ENCODE measurements around the gene DMD.
"Not testable (repeated sequence)": the region's sequence is repeated elsewhere in the genome, so short reads cannot be mapped to it uniquely, and the experiment has no call there.

Gene DMD

GRCh38 chrX:32842053-32842452, 369.3 kb downstream of the DMD start:
- no peak for DNase-seq

GRCh38 chrX:32839781-32840180, 371.6 kb downstream of the DMD start:
- DNase-seq = no peak

DNA sequence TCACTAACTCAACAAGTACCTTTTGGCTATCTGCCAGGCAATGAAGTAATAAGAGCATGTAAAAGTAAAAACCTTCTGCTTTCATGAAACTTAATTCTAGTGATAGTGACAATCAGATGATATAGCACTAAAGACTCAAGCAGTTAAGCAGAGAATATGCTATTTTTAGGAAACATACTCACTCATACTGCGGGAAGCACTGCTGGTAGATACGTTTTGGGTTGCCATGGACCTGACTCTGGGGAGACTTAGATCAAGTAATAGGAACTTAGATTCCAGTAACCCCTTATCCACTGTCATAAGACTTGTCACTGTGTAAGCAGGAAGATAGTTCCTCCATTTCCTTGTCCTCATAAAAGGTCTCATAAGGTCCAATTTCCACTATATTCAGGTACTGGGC, 386.3 kb downstream of the DMD start:
- DNase-seq = no peak

- DNase-seq = no peak
Observed at GRCh38 chrX:32804034-32804433, 407.3 kb downstream of the DMD start.

- no peak for DNase-seq
Observed at GRCh38 chrX:32798990-32799389, 412.4 kb downstream of the DMD start.

- no peak for DNase-seq
Observed at GRCh38 chrX:32788936-32789335, 422.4 kb downstream of the DMD start.

- no peak for DNase-seq
Observed at GRCh38 chrX:32780109-32780508, 431.2 kb downstream of the DMD start.

DNA sequence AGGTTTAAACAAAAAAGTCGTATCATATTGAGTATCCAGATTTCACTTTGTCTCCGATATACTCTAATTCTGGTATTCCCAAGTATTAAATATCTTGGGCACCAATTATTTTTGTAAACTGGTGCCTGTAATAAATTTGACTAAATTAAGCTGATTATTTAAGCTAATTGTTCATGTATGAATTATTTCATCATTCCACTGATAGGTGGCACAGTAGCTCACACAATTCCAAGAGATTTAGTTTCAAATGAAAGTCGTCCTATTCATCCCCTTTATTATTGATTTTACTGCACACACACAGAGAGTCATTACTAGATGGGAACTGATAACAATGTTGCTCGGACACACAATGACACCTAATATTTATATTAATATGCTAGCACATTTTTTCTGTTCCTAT, 432.4 kb downstream of the DMD start:
- no peak for DNase-seq

- DNase-seq = no peak
Observed at GRCh38 chrX:32774966-32775365, 436.4 kb downstream of the DMD start.

- DNase-seq = no peak
Observed at GRCh38 chrX:32749070-32749469, 462.3 kb downstream of the DMD start.

GRCh38 chrX:32745323-32745722, 466.0 kb downstream of the DMD start:
- no peak for DNase-seq

GRCh38 chrX:32744921-32745320, 466.4 kb downstream of the DMD start:
- DNase-seq = no peak

- no peak for DNase-seq
Observed at GRCh38 chrX:32741910-32742309, 469.4 kb downstream of the DMD start.

- DNase-seq = no peak
Observed at GRCh38 chrX:32708542-32708941, 502.8 kb downstream of the DMD start.

- DNase-seq = not testable (repeated sequence)
Observed at GRCh38 chrX:32705385-32705784, 506.0 kb downstream of the DMD start.

- DNase-seq = no peak
Observed at GRCh38 chrX:32687379-32687778, 524.0 kb downstream of the DMD start.

DNA sequence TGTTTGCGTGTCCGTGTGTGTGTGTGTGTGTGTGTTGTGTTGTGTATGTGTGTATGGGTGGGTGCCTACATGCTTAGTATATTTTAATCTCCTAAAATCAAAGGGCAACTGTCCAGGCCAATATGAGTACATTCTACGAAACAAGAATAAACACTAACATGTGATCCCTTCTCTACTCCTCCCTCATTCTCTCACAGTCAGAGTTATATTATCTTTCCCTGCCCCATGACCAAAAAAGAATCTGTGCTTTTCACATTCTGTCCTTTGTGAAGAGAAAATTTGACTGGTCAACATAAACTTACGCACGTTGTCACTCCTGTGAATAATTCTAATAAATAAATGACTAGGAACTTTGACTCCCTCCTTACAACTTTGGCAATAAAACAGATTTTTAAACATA, 532.9 kb downstream of the DMD start:
- no peak for DNase-seq

DNA sequence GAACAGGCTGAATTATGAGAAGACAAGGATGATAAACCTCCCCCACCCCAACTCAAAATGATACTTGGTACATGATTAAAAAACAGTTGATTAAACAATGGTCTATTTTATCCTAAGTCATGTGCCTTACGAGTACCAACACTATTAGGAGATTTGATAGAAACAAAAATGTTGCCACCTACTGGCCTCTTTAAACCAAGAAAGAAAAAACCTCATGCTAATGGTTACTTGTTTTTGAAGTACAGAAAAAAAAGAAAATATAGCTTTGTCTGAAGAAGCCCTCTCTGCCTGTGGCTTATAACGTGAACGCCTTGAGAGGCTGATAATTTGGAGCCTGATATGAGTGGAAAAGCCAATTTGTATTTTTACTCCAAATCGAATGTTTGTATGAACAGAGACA, 538.2 kb downstream of the DMD start:
- no peak for DNase-seq

GRCh38 chrX:32662516-32662915, 548.8 kb downstream of the DMD start:
- no peak for DNase-seq

DNA sequence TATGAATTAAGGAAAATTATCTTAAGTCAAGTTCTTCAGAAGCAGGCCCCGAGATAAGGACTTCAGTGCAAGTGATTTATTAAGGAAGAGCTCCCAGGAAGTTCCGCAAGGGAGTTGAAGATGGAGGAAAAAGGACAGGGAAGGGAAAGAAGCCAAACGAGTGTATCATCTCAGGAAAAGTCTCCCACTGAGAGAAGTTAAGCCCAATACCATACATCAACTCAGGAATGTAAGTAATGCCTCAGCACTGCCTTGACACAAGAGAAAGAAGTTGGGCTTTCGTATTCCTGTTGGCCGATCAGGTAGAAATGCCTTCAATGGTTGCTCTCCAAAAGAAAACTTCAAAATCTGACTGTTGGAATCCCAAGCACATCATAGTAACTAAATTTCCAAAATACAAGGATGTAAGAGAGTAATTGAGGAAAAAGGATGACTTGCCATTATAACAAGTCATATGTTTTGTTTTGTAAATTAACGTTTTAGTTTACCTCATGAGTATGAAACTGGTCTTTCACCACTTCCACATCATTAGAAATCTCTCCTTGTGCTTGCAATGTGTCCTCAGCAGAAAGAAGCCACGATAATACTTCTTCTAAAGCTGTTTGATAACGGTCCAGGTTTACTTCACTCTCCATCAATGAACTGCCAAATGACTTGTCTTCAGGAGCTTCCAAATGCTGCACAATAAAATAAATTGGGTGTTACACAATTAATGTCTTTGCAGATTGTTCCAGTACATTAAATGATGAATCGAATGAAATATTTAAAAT, 566.7 kb downstream of the DMD start:
- no peak for DNase-seq

DNA sequence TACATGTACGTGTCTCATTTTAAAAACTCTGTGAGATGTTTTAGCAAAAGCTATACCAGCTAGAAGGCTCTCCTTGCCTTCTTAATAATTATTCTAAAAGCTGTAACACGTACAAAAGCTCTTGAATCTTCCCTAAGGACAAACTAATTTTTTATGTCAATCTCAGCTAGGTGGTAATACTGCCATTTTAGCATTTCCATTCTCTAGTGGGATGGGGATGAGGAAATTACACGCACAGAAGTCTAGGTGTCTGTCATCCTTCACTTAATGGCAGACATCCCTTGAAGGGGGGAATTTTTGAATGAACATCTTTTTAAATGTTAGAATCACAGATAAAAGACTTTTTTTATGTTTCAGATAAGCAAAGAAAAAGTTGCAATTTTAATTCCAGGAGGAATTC, 569.1 kb downstream of the DMD start:
- no peak for DNase-seq

GRCh38 chrX:32618154-32618553, 593.2 kb downstream of the DMD start:
- DNase-seq = no peak

- no peak for DNase-seq
Observed at GRCh38 chrX:32614707-32615106, 596.6 kb downstream of the DMD start.

DNA sequence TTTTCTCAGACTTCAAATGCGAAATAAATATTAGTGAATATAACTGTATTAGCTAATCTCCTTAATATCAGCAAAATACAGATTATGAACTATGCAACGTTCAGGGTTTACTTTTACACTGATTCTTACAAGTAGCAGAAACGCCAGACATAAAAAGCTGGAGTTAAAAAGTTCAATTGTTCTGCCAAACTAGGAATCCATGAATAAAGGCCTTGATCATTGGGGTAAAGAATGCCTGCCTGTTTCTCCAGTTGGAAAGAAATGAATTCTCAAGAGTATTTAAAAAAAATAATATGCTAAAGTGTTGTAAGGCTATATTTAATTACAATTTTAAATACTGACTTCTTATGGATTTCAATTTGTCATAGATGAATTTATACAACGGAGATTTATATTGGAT, 612.2 kb downstream of the DMD start:
- no peak for DNase-seq

DNA sequence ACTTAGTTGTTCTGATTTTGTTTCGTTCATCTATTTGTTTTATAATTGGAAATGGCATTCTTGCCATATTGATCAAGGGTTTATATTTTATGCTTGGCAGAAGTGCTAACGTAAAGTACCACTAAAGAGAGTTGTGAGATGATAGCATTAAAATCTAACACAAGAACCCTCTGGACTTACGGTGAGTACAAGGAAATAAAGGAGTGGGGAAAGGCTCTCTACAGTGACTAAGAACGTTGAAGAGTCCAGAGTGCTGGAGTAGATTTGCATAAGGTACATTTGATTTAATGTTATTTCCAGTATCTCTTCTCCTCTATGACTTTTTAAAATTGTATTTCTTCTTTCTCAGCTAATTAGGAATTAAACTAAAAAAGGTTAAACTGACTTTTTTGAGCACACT, 612.6 kb downstream of the DMD start:
- no peak for DNase-seq
